GM12872 (cell line): Measurements from ENCODE around the gene PPP1R8.

ENCODE experiments used
- CTCF ChIP-seq: IDR thresholded peaks from 3 replicates; pipeline ENCODE4 v1.5.1; 2011; ENCODE audit warnings: low read depth, mild to moderate bottlenecking, low read length, moderate library complexity; ENCODE audit not compliant: insufficient read depth

PPP1R8 gene

DNA sequence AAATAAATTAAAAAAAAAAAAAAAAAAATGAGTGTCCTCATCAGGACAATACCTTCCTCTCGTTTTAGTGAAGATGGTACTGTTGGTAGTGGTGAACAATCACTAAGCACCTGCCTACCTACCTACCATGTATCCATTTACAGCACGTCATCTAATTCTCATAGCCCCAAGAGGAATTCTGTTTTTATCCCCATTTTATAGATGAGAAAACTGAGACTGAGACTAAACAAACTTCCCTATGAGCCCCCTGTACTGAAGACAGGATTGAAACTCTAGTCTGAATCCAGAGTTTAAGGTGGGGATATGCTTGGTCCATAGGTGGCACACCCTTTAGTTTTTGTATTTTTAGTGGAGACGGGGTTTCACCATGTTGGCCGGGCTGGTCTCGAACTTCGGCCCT is 24.5 kb downstream of the PPP1R8 start:
- no peak for TF ChIP-seq CTCF

DNA sequence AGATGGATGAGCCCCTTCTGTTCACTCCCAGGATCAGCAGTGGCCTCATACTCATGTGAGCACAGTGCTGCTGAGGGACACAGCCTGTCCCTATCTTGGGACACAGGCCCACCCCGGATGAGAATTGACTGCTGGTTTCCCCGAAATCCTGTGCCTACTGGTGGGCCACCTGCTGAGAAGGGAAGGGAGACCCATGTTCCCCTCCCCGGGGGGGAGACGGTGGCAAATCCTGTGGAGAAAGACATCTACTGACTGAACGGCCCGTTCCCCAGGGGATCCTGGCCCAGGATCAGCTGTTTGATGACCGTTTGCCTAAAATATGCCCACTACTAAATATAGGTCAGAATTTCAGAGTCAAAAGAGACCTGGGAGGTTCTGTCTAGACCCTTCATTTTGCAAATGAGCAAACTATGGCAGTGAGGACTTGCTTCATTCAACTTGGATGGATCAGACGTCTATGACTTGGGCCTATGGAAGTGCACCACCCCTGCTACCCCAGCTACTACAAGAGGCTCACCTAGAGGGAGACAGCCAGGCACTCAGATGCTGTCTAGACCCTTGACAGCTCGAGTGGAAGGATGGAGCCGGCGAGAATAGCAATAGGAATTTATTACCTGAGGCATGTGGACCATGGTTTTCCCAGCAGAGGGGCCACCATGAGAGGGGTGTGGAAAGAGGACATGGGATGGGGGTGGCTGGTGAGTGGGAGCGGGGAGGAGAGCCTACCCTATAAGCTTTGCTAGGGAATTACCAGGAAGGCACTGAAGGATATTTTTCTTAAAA is 26.2 kb downstream of the PPP1R8 start:
- TF ChIP-seq CTCF: no peak

GRCh38 chr1:27858072-27858948 is 27.7 kb downstream of the PPP1R8 start:
- TF ChIP-seq CTCF: peak; percentile 100

DNA sequence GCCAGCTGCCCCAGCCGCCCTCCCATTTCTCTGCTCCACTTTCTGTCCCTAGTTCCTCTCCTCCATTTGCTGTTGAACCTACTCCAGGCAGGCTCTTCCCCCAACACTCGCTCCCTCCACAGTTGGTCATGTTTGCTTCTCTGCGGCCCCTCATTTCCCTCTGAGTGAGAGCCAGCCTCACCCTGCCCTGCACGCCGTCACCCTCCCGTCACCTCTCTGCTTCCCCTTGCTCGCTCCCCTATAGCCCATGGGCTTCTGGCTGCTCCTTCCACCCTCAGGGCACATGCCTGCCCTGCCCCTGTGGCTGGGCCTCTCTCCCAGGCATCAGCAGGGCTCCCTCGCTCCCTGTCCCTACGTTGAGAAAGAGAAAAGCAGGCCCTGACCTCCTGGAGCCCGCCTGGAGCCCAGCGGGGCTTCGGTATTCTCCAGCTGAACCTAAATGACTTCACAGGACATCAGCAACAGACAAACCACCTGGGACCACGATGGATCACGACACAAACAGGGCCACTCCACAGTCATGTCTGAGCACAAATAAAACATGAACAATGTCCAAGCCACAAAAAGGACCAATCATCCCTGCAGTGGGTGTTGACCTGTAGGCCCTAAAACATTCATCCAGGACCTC is 28.5 kb downstream of the PPP1R8 start:
- no peak for TF ChIP-seq CTCF

- TF ChIP-seq CTCF: no peak
Measured at GRCh38 chr1:27861436-27861835, 30.9 kb downstream of the PPP1R8 start.

GRCh38 chr1:27862004-27862403 is 31.4 kb downstream of the PPP1R8 start:
- no peak for TF ChIP-seq CTCF
